Chondrocyte (in vitro differentiated cells): ENCODE data around the gene RNF133. TPM values are rescaled to one million over a fixed set of nuclear protein-coding genes. Genes with fewer than 3 reads are reported as not detected.

Source experiments
- DNase-seq: peaks from one replicate; pipeline ENCODE4 v3.0.0; 2021; ENCODE audit warnings: mixed read lengths, low spot score
- H3K27ac Mint-ChIP-seq: one replicate; pipeline ENCODE4 v1.8.0; 2021; ENCODE audit warnings: mild to moderate bottlenecking, moderate library complexity, mixed read lengths; ENCODE audit not compliant: unreplicated experiment
- H3K27me3 Mint-ChIP-seq: 2 replicates; pipeline ENCODE4 v1.8.0; 2021; ENCODE audit warnings: low read depth, mixed read lengths
- H3K36me3 Mint-ChIP-seq: 2 replicates; pipeline ENCODE4 v1.8.0; 2021; ENCODE audit warnings: low read depth, mixed read lengths
- H3K4me1 Mint-ChIP-seq: 2 replicates; pipeline ENCODE4 v1.8.0; 2021; ENCODE audit warnings: low read depth, mild to moderate bottlenecking, mixed read lengths
- H3K4me3 Mint-ChIP-seq: one replicate; pipeline ENCODE4 v1.8.0; 2021; ENCODE audit warnings: mild to moderate bottlenecking, moderate library complexity, mixed read lengths; ENCODE audit not compliant: unreplicated experiment
- H3K9me3 Mint-ChIP-seq: 2 replicates; pipeline ENCODE4 v1.8.0; 2021; ENCODE audit warnings: low read depth, mixed read lengths
- CTCF ChIP-seq: fragments of 200-600 bp; sonication (generic); IDR thresholded peaks from 2 replicates; pipeline ENCODE4 v1.5.0; 2021; ENCODE audit warnings: antibody characterized with exemption, mild to moderate bottlenecking, moderate library complexity
- total RNA-seq: library from RNA; stranded (reverse); gene quantifications from 3 replicates; pipeline ENCODE4 v1.2.1, GENCODE V29; 2021

RNF133 gene
- total RNA-seq, 1 donor from 2014 or later = not detected

GRCh38 chr7:122691569-122692235 lies 7.2 kb downstream of the RNF133 start:
- no peak overlapping the region for H3K4me3 Mint-ChIP-seq
- H3K9me3 Mint-ChIP-seq = peaks cover 5% of the 10 kb centered on the region
- no peaks in the 10 kb centered on the region for H3K36me3 Mint-ChIP-seq
- H3K4me1 Mint-ChIP-seq = no peaks in the 10 kb centered on the region
- no peak for TF ChIP-seq CTCF
- DNase-seq = no peak
- no peak overlapping the region for H3K27ac Mint-ChIP-seq
- H3K27me3 Mint-ChIP-seq = peaks cover 7% of the 10 kb centered on the region

- Mint-ChIP-seq H3K36me3 (no peaks in the 10 kb centered on the region), H3K9me3 (peaks cover 5% of the 10 kb centered on the region), H3K4me1 (no peaks in the 10 kb centered on the region), H3K27me3 (peaks cover 3% of the 10 kb centered on the region), H3K27ac (no peak overlapping the region), H3K4me3 (no peak overlapping the region)
- no peak for DNase-seq
- no peak for TF ChIP-seq CTCF
These were observed 9.4 kb downstream of the RNF133 start for GRCh38 chr7:122689346-122690109.

GRCh38 chr7:122688400-122688998 lies 10.4 kb downstream of the RNF133 start:
- no peak overlapping the region for H3K27ac Mint-ChIP-seq
- no peak for DNase-seq
- H3K27me3 Mint-ChIP-seq = peaks cover 3% of the 10 kb centered on the region
- no peaks in the 10 kb centered on the region for H3K36me3 Mint-ChIP-seq
- no peaks in the 10 kb centered on the region for H3K4me1 Mint-ChIP-seq
- TF ChIP-seq CTCF = no peak
- H3K4me3 Mint-ChIP-seq = no peak overlapping the region
- H3K9me3 Mint-ChIP-seq = peaks cover 5% of the 10 kb centered on the region

- Mint-ChIP-seq H3K9me3 (no peaks in the 10 kb centered on the region), H3K27ac (no peak overlapping the region), H3K4me3 (no peak overlapping the region), H3K36me3 (no peaks in the 10 kb centered on the region), H3K27me3 (peaks cover 8% of the 10 kb centered on the region), H3K4me1 (no peaks in the 10 kb centered on the region)
- no peak for TF ChIP-seq CTCF
- no peak for DNase-seq
These were observed 12.5 kb downstream of the RNF133 start for GRCh38 chr7:122686360-122686878.

GRCh38 chr7:122684504-122684903 lies 14.4 kb downstream of the RNF133 start:
- Mint-ChIP-seq H3K4me3 (no peak overlapping the region), H3K36me3 (no peaks in the 10 kb centered on the region), H3K4me1 (no peaks in the 10 kb centered on the region), H3K9me3 (peaks cover under 1% of the 10 kb centered on the region), H3K27me3 (peaks cover 8% of the 10 kb centered on the region), H3K27ac (no peak overlapping the region)
- no peak for TF ChIP-seq CTCF
- no peak for DNase-seq
